CD4-positive, alpha-beta T cell treated with Interleukin-12 subunit alpha and Interleukin-12 subunit beta, for 1 hour (primary cell): ENCODE results near the gene FOSL2.

ENCODE experiments used
- DNase-seq: peaks from one replicate; pipeline ENCODE4 v3.0.0-alpha.2; 2020

The FOSL2 gene

GRCh38 chr2:28454016-28454930 is 61.6 kb downstream of the FOSL2 start:
- DNase-seq: no peak

- no peak for DNase-seq
Observed at GRCh38 chr2:28457237-28457636, 64.6 kb downstream of the FOSL2 start.

GRCh38 chr2:28461056-28461455 is 68.4 kb downstream of the FOSL2 start:
- DNase-seq: no peak

- no peak for DNase-seq
Observed at GRCh38 chr2:28462122-28462521, 69.5 kb downstream of the FOSL2 start.

- no peak for DNase-seq
Observed at GRCh38 chr2:28463211-28463816, 70.7 kb downstream of the FOSL2 start.

- DNase-seq: no peak
Observed at GRCh38 chr2:28463893-28464292, 71.2 kb downstream of the FOSL2 start.

- DNase-seq: no peak
Observed at GRCh38 chr2:28465148-28465885, 72.7 kb downstream of the FOSL2 start.
